Stimulated activated naive CD4-positive, alpha-beta T cell (primary cell): Measurements from ENCODE around the gene WDFY2.
"Not testable (repeated sequence)": the region's sequence is repeated elsewhere in the genome, so short reads cannot be mapped to it uniquely, and the experiment has no call there.

Experiments used
- DNase-seq, 6 experiments: peaks; one replicate each; lab custom pipeline; 2025; lab: John Stamatoyannopoulos, UW

WDFY2 gene

DNA sequence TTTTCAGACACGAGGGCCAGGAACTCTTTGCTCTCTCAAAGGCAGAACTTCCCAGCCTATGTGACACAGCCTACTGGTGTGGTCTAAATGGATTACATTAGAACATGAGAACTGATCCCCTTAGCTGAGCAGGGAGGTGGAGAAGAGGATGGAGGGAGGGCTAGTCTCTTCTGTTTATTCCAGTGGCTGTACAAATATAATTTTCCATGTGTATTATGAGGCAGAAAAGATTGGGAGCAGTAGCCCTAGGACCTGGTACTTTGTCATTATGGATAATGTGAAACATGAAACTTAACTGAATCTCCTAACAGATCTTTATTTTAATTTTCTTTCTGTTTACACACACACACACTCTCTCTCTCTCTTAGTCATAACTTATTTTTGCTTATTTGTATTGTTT, 82.1 kb downstream of the WDFY2 start:
- no peak for DNase-seq

DNA sequence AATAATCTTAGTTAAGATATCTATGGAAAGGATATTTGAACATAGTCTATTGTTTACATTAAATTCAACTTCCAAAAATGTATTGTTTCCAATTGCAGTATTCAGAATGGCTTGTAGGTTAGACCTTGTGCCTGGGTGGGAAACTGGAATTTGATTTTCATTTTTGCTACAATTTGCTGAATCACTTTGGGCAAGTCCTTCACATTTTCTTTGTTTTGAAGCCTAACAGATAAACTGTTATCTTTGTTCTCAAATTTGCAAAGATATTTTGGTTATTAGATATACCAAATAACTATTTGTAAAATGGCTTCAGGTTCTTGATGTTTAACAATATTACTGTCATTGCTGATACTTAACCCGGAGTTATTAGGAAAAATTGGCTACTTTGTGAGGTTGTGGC, 82.6 kb downstream of the WDFY2 start:
- no peak for DNase-seq

DNA sequence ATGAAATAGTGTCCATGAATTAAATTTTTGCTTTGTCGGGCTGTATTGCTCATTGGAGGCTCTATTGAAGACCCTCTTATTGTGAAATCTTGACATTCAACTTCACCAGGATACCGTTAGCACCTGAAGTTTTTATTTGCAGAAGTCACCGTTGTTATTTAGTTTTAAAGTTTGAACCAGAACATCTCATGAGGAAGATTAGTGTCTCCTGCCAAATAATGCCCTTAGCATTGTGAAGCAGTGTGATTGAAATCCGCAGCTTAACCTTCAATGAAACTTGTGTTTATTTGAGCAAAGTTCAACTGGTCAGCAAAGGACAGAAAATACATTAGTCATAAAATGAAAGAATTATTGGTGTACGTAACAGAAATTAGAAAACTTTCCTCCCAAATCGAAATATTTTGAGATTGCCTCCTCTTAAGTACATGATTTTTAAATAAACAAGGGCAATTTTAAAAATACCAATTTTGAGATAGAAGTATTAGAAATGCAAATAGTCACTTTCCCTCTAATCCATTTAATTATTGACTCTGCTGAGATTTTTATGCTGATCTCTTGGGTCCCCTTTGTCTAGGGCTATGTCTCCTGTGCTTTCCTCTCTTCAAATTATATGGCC, 84.4 kb downstream of the WDFY2 start:
- no peak for DNase-seq

GRCh38 chr13:51673165-51673564, 88.9 kb downstream of the WDFY2 start:
- no peak for DNase-seq

GRCh38 chr13:51674276-51674675, 90.0 kb downstream of the WDFY2 start:
- DNase-seq: no peak

DNA sequence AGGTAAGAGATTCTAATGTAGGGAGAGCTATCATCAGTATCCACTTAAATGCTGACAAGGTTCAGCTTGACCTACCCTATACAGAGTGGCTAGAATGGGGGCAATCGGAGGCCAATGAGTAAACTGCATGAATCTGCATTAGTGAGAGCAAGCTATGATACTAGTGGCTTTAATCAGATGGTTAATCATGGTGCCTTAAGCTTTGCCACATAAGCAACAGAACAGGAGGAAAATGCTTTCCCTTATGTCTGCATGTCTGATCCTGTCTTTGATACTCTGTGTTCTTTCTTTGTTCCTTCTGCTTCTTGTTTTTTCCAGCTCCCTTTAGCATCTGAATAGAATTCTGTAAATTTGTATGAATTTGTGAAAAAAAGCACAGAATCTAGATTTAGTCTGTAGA, 91.1 kb downstream of the WDFY2 start:
- DNase-seq: no peak

DNA sequence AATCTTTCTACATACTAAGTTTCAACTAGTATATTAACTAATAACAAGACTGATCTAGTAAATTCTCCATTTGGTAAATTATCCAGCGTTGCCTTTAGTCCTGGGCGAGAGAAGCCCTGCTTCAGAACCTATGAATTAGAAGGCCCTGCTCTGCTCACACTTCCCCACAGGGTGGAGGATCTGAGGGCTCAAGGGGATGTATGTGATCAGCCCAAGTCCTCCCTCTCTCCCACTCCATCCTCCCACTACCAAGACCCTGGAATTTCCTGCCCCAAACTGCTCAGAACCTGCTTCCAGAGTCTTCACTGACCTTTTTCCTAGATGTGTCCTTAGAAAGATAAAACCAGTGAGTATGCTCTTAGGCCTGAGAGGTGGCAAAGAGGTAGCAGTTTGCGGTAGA, 91.6 kb downstream of the WDFY2 start:
- no peak for DNase-seq

- no peak for DNase-seq
Observed at GRCh38 chr13:51676739-51677138, 92.5 kb downstream of the WDFY2 start.

DNA sequence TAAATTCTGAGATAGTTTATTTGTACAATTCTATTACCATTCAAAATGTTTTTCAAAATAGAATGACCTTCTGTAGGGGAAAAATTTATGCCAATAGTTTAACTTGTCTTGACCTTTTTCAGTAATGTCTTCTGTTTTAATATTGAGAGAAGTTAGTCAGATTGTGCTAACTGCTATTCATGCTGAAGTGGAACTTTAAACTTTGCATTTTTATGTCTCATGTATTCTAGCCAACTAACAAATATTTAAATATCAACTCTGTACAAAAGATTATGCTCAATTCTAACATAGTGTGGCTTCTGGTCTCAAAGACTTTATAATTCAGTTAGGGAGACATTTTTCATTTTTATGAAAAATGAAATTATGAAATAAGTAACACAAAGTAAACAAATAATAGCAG, 94.2 kb downstream of the WDFY2 start:
- no peak for DNase-seq

GRCh38 chr13:51679616-51680015, 95.4 kb downstream of the WDFY2 start:
- DNase-seq: no peak

DNA sequence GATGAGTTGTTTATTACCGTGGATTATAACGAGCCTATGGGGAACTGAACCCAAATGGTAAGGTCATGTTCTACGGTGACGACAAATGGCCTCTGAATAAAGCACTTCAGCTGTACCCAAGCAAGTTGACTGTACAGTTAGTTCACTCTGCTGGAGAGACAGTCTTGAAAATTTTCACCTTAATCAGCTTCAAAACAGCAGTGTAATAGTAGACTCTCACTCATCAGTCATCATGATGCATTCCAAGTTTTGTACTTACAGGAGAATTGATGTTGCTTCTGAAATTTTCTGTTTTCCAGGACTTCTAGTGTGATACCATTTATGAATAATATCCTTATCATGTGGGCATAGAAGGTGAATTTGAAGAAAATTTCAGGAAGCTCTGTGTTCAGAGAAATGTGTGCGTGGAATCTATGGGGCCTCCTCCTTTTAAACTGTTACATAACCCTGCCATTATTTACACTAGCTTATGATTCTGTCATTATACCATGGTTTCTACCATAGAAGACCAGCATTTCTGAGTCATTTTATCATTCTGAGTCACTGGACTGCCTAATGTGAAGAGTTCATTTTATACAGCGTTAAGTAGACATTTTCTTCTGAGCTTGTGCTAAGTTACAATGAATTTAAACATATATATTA, 96.9 kb downstream of the WDFY2 start:
- DNase-seq: no peak

- DNase-seq: no peak
Observed at GRCh38 chr13:51682686-51683085, 98.4 kb downstream of the WDFY2 start.

DNA sequence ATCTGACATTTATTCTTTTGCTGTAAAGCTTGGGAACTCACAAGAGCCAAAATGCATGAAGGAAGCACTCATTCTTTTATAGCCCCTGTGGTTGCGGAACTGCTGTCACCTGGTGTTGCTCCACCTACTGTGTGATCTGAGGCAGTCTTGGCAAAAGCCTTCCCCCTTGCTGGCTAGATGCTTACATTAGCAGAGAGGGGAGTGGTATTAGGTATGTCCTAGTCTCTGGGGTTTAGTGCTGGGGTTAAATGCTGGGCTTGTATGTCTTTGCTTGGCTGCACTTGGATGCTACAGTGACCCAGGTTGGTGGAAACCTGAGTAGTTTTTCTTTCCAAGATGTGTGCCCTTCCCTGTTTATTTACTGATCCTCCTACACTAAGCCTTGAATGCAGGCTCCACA, 99.3 kb downstream of the WDFY2 start:
- no peak for DNase-seq

- DNase-seq: no peak
Observed at GRCh38 chr13:51684076-51684475, 99.8 kb downstream of the WDFY2 start.

GRCh38 chr13:51687947-51688714, 103.9 kb downstream of the WDFY2 start:
- DNase-seq: no peak

DNA sequence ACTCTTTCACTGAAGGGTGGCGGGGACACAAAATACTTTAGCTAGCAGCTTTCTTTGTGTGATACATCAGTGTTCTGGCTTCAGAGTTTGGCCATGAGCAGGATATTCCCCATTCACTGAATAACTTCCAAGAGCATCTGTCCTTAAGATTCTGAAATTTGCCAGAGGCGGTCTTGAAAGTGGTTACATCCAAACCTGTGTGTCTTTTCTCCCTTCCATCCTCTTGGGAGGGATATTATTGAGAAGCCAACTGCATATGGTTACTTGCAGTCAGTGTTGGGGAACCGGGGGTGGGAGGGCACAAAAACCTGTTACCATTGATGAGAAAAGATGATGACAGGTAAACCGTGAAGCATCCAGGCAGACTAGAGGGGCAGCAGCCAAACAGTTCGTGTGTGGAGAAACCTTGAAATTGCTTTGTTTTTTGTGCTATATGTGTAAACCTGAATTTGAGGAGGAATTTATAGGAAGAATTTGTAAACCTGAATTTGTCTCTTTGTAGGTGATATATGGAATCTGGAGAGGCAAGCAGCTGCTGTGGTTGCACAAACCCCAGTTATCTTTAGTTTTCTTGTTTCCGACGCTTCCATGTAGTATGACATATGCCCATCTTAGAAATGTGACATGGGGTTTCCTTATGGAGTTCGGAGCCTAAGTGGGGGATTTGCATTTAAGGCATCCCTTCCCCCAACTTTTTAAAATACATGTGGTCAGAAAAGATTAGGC, 104.8 kb downstream of the WDFY2 start:
- no peak for DNase-seq

DNA sequence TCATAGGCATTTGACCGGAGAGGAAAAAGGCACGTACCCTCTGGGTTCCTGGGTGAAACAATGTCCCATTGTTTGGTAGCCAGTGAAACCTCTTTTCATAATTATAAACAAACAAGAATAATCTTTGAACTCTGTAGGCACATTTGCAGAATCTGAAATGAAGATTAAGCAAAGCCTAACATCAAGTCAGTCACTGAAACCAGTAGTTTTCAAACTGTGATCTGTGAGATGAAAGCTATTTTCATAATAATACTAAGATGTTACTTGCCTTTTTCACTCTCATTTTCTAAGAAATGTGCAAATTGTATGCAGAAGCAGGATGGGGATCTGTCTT, 105.4 kb downstream of the WDFY2 start:
- no peak for DNase-seq

DNA sequence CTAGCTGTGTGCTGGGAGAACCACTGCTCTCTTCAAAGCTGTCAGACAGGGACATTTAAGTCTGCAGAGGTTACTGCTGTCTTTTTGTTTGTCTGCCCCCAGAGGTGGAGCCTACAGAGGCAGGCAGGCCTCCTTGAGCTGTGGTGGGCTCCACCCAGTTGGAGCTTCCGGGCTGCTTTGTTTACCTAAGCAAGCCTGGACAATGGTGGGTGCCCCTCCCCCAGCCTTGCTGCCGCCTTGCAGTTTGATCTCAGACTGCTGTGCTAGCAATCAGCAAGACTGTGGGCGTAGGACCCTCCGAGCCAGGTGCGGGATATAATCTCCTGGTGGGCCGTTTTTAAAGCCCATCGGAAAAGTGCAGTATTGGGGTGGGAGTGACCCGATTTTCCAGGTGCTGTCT, 111.4 kb downstream of the WDFY2 start:
- not testable (repeated sequence) for DNase-seq

DNA sequence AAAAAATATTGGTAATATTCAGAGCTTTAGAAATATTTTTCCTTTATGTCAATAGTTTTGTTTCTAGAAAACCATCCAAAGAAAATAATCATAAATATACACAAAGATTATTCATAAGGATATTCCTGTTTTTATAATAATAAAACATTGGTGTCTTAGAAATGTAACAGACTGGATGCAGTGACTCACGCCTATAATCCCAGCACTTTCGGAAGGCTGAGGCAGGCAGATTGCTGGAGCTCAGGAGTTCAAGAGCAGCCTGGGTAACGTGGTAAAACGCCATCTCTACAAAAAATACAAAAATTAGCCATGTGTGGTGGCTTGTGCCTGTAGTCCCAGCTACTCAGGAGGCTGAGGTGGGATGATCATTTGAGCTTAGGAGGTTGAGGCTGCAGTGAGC, 112.9 kb downstream of the WDFY2 start:
- DNase-seq: no peak

- DNase-seq: no peak
Observed at GRCh38 chr13:51697855-51698254, 113.6 kb downstream of the WDFY2 start.

DNA sequence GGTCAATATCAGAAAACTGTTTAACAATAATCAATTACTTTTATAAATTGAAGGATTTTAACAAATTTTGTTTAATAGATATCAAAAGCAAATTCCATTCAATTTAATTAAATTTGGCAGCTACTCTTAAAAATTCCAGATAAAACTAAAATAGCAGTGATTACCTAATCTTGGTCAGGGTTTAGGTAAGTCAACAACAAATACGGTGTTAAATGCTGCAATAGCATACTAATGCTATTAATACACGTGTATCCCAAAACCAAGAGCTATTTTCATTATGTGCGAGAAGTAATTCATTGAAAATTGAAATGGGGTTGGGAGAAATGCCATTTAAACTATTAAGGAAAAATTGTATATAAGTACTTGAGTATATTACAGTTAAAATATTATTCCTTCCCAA, 114.1 kb downstream of the WDFY2 start:
- no peak for DNase-seq

- DNase-seq: no peak
Observed at GRCh38 chr13:51704399-51705313, 120.4 kb downstream of the WDFY2 start.
